Measurements from ENCODE around the gene FOXL2.

FOXL2 gene

GRCh38 chr3:138964923-138965322 lies 18.0 kb upstream of the FOXL2 start:
- Histone ChIP-seq H3K36me3 (ENCODE audit: control insufficient read depth, insufficient read depth, low read length) (no peaks in the 10 kb centered on the region), H3K27me3 (ENCODE audit: control insufficient read depth, insufficient read depth, low read length, poor library complexity, severe bottlenecking) (peaks cover 3% of the 10 kb centered on the region), H3K4me1 (ENCODE audit: control insufficient read depth, insufficient read depth, low read length) (no peaks in the 10 kb centered on the region), H3K4me3 (ENCODE audit: insufficient read depth, low read depth, low read length) (no peak overlapping the region), H3K9me3 (ENCODE audit: control insufficient read depth, low read length) (no peaks in the 10 kb centered on the region), H3K27ac (ENCODE audit: insufficient read depth, low read depth, low read length, poor library complexity, severe bottlenecking) (no peak overlapping the region)

GRCh38 chr3:138964264-138964663 lies 17.3 kb upstream of the FOXL2 start:
- H3K36me3 ChIP-seq (ENCODE audit: control insufficient read depth, insufficient read depth, low read length): no peaks in the 10 kb centered on the region
- H3K9me3 ChIP-seq (ENCODE audit: control insufficient read depth, low read length): no peaks in the 10 kb centered on the region
- no peaks in the 10 kb centered on the region for H3K4me1 ChIP-seq (ENCODE audit: control insufficient read depth, insufficient read depth, low read length)
- no peak overlapping the region for H3K27ac ChIP-seq (ENCODE audit: insufficient read depth, low read depth, low read length, poor library complexity, severe bottlenecking)
- no peak overlapping the region for H3K4me3 ChIP-seq (ENCODE audit: insufficient read depth, low read depth, low read length)
- peaks cover 3% of the 10 kb centered on the region for H3K27me3 ChIP-seq (ENCODE audit: control insufficient read depth, insufficient read depth, low read length, poor library complexity, severe bottlenecking)
- WGBS, 2 experiments: 100% methylated on average over 1 to 2 of the region's 2 CpGs

- peaks cover 3% of the 10 kb centered on the region for H3K27me3 ChIP-seq (ENCODE audit: control insufficient read depth, insufficient read depth, low read length, poor library complexity, severe bottlenecking)
- H3K36me3 ChIP-seq (ENCODE audit: control insufficient read depth, insufficient read depth, low read length): no peaks in the 10 kb centered on the region
- H3K4me1 ChIP-seq (ENCODE audit: control insufficient read depth, insufficient read depth, low read length): no peaks in the 10 kb centered on the region
- 77 to 84% methylated on average over 8 of the region's 8 CpGs for WGBS, 2 experiments
- H3K4me3 ChIP-seq (ENCODE audit: insufficient read depth, low read depth, low read length): no peak overlapping the region
- no peaks in the 10 kb centered on the region for H3K9me3 ChIP-seq (ENCODE audit: control insufficient read depth, low read length)
- H3K27ac ChIP-seq (ENCODE audit: insufficient read depth, low read depth, low read length, poor library complexity, severe bottlenecking): no peak overlapping the region
Observed at GRCh38 chr3:138962854-138963560, 16.1 kb upstream of the FOXL2 start.

GRCh38 chr3:138960417-138960852 lies 13.5 kb upstream of the FOXL2 start:
- H3K36me3 ChIP-seq (ENCODE audit: control insufficient read depth, insufficient read depth, low read length): no peaks in the 10 kb centered on the region
- no peaks in the 10 kb centered on the region for H3K4me1 ChIP-seq (ENCODE audit: control insufficient read depth, insufficient read depth, low read length)
- WGBS, 2 experiments: 93 to 94% methylated on average over 36 of the region's 36 CpGs
- no peaks in the 10 kb centered on the region for H3K9me3 ChIP-seq (ENCODE audit: control insufficient read depth, low read length)
- no peak overlapping the region for H3K27ac ChIP-seq (ENCODE audit: insufficient read depth, low read depth, low read length, poor library complexity, severe bottlenecking)
- peaks cover 6% of the 10 kb centered on the region for H3K27me3 ChIP-seq (ENCODE audit: control insufficient read depth, insufficient read depth, low read length, poor library complexity, severe bottlenecking)
- H3K4me3 ChIP-seq (ENCODE audit: insufficient read depth, low read depth, low read length): no peak overlapping the region

- WGBS, 2 experiments: 57 to 63% methylated on average over 8 of the region's 8 CpGs
- Histone ChIP-seq H3K36me3 (ENCODE audit: control insufficient read depth, insufficient read depth, low read length) (no peaks in the 10 kb centered on the region), H3K9me3 (ENCODE audit: control insufficient read depth, low read length) (no peaks in the 10 kb centered on the region), H3K27me3 (ENCODE audit: control insufficient read depth, insufficient read depth, low read length, poor library complexity, severe bottlenecking) (peaks cover 99% of the 10 kb centered on the region), H3K27ac (ENCODE audit: insufficient read depth, low read depth, low read length, poor library complexity, severe bottlenecking) (no peak overlapping the region), H3K4me3 (ENCODE audit: insufficient read depth, low read depth, low read length) (no peak overlapping the region), H3K4me1 (ENCODE audit: control insufficient read depth, insufficient read depth, low read length) (peaks cover 12% of the 10 kb centered on the region)
Observed at GRCh38 chr3:138950701-138951100, 3.8 kb upstream of the FOXL2 start.

- Histone ChIP-seq H3K27ac (ENCODE audit: insufficient read depth, low read depth, low read length, poor library complexity, severe bottlenecking) (no peak overlapping the region), H3K27me3 (ENCODE audit: control insufficient read depth, insufficient read depth, low read length, poor library complexity, severe bottlenecking) (peaks cover 99% of the 10 kb centered on the region), H3K4me1 (ENCODE audit: control insufficient read depth, insufficient read depth, low read length) (peaks cover 13% of the 10 kb centered on the region), H3K4me3 (ENCODE audit: insufficient read depth, low read depth, low read length) (peak overlapping the region; percentile 20), H3K9me3 (ENCODE audit: control insufficient read depth, low read length) (no peaks in the 10 kb centered on the region), H3K36me3 (ENCODE audit: control insufficient read depth, insufficient read depth, low read length) (no peaks in the 10 kb centered on the region)
- 1% methylated on average over 53 of the region's 53 CpGs for WGBS, 2 experiments
Observed at GRCh38 chr3:138950006-138950644, 3.2 kb upstream of the FOXL2 start.

GRCh38 chr3:138949445-138950005 lies 2.6 kb upstream of the FOXL2 start:
- H3K4me1 ChIP-seq (ENCODE audit: control insufficient read depth, insufficient read depth, low read length): peaks cover 19% of the 10 kb centered on the region
- H3K9me3 ChIP-seq (ENCODE audit: control insufficient read depth, low read length): no peaks in the 10 kb centered on the region
- H3K36me3 ChIP-seq (ENCODE audit: control insufficient read depth, insufficient read depth, low read length): no peaks in the 10 kb centered on the region
- WGBS, 2 experiments: 2% methylated on average over 27 of the region's 27 CpGs
- no peak overlapping the region for H3K27ac ChIP-seq (ENCODE audit: insufficient read depth, low read depth, low read length, poor library complexity, severe bottlenecking)
- no peak overlapping the region for H3K4me3 ChIP-seq (ENCODE audit: insufficient read depth, low read depth, low read length)
- peaks cover 99% of the 10 kb centered on the region for H3K27me3 ChIP-seq (ENCODE audit: control insufficient read depth, insufficient read depth, low read length, poor library complexity, severe bottlenecking)

GRCh38 chr3:138949002-138949418 lies 2.1 kb upstream of the FOXL2 start:
- Histone ChIP-seq H3K36me3 (ENCODE audit: control insufficient read depth, insufficient read depth, low read length) (no peaks in the 10 kb centered on the region), H3K4me3 (ENCODE audit: insufficient read depth, low read depth, low read length) (no peak overlapping the region), H3K27me3 (ENCODE audit: control insufficient read depth, insufficient read depth, low read length, poor library complexity, severe bottlenecking) (peaks cover 99% of the 10 kb centered on the region), H3K4me1 (ENCODE audit: control insufficient read depth, insufficient read depth, low read length) (peaks cover 23% of the 10 kb centered on the region), H3K27ac (ENCODE audit: insufficient read depth, low read depth, low read length, poor library complexity, severe bottlenecking) (no peak overlapping the region), H3K9me3 (ENCODE audit: control insufficient read depth, low read length) (no peaks in the 10 kb centered on the region)
- 2 to 4% methylated on average over 5 of the region's 5 CpGs for WGBS, 2 experiments

- Histone ChIP-seq H3K27ac (ENCODE audit: insufficient read depth, low read depth, low read length, poor library complexity, severe bottlenecking) (no peak overlapping the region), H3K27me3 (ENCODE audit: control insufficient read depth, insufficient read depth, low read length, poor library complexity, severe bottlenecking) (peaks cover 99% of the 10 kb centered on the region), H3K9me3 (ENCODE audit: control insufficient read depth, low read length) (no peaks in the 10 kb centered on the region), H3K4me1 (ENCODE audit: control insufficient read depth, insufficient read depth, low read length) (peaks cover 28% of the 10 kb centered on the region), H3K36me3 (ENCODE audit: control insufficient read depth, insufficient read depth, low read length) (no peaks in the 10 kb centered on the region), H3K4me3 (ENCODE audit: insufficient read depth, low read depth, low read length) (no peak overlapping the region)
- 10% methylated on average over 3 of the region's 3 CpGs for WGBS, 2 experiments
Observed at GRCh38 chr3:138948371-138949001, 1.5 kb upstream of the FOXL2 start.

- Histone ChIP-seq H3K36me3 (ENCODE audit: control insufficient read depth, insufficient read depth, low read length) (no peaks in the 10 kb centered on the region), H3K27ac (ENCODE audit: insufficient read depth, low read depth, low read length, poor library complexity, severe bottlenecking) (no peak overlapping the region), H3K4me1 (ENCODE audit: control insufficient read depth, insufficient read depth, low read length) (peaks cover 30% of the 10 kb centered on the region), H3K9me3 (ENCODE audit: control insufficient read depth, low read length) (no peaks in the 10 kb centered on the region), H3K27me3 (ENCODE audit: control insufficient read depth, insufficient read depth, low read length, poor library complexity, severe bottlenecking) (peaks cover 100% of the 10 kb centered on the region), H3K4me3 (ENCODE audit: insufficient read depth, low read depth, low read length) (no peak overlapping the region)
- 8 to 13% methylated on average over 20 to 21 of the region's 21 CpGs for WGBS, 2 experiments
Observed at GRCh38 chr3:138947495-138948121, 671 bp upstream of the FOXL2 start.
